HL-60/S4 treated with phorbol 12-myristate 13-acetate at 8.2 ng/mL for 4 days and 3 days (cell line): Measurements from ENCODE around the gene ZCCHC17.

ENCODE experiments used
- in situ Hi-C: fragments of 300-500 bp; cut with MboI; formaldehyde crosslinking; loops from 2 replicates; pipeline ENCODE4 v1.15.0; 2022; ENCODE audit warnings: low sequenced_read_pairs

The ZCCHC17 gene

DNA sequence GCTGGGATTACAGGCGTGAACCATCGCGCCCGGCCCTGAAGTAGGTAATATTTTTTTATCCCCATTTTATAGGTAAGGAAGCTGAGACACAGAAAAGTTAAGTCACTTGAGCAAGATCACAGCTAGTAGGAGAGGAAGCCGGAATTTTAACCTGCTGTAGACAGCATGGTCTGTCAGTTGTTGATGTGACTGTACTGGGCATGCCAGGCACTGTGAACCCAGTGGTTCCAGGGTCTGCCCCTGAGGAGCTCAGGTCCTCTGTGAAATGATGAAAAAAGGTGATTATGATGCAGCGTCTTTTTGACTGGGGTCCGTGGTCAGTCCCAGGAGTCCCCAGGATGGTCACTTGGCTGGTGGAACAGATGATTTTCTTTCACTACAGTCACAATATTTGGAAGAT is 92.8 kb downstream of the ZCCHC17 start:
- in situ Hi-C loops, result no loop called here

DNA sequence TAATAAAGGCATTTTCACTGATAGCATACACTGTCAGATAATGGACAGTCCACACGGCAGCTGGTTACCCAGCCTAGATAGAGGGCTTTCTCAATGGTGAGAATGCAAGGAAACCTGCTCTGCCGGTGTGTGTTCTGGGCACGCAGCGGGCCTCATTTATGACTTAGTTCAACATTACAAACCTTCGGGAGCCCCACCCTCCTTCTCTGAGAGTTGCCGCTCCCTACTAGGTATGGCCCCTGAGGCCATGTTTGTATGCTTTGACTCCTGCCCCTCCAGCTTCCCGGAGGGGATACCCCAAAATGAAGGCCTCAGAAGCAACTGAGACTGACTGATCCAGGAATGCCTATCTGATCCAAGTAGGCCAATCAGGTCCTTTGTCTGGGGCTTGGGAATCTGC is 93.2 kb downstream of the ZCCHC17 start:
- in situ Hi-C loops, result no loop called here

DNA sequence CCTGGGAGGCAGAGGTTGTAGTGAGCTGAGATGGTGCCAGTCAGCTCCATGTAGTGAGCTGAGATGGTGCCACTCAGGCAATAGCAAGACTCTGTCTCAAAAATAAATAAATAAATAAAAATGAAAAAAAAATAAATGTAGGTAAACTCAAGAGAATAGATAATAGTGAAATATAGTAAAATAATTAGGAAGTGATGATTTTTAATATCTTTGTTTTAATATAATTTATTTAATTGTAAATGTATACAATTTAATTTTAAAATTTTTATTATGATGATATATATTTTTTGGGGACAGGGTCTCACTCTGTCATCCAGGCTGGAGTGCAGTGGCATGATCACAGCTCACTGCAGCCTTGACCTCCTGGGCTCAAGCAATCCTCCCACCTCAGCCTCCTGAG is 96.6 kb downstream of the ZCCHC17 start:
- in situ Hi-C loops, result no loop called here

DNA sequence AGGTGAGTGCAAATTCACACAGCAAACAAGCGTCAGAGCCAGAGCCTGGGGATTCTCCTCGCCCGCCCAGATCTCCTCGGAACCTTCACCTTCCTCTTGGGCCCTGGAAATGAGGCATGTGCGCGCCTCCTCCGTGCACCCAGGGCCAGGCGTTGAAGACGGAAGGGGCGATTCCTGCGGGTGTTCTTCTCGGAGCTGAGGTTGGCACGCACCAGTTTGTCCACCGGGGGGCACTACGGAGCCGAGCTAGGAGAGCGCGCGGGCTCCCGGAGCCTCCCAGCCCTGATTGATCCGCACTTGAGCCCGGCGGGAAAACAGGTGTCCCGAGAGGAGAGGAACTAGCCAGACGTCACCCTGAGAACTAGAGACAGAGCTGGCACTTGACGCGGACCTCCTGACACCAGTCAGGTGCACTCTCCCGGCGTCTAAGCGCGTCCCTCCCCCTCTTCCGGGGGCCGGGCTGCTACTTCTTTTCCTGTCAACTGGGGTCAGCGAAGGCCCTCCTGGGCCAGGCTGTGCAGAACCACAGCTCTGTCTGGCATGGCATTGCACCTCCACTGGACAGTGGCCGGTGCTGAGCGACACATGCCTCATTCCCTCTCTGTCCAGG is 97.9 kb downstream of the ZCCHC17 start:
- in situ Hi-C loops, result no loop called here

DNA sequence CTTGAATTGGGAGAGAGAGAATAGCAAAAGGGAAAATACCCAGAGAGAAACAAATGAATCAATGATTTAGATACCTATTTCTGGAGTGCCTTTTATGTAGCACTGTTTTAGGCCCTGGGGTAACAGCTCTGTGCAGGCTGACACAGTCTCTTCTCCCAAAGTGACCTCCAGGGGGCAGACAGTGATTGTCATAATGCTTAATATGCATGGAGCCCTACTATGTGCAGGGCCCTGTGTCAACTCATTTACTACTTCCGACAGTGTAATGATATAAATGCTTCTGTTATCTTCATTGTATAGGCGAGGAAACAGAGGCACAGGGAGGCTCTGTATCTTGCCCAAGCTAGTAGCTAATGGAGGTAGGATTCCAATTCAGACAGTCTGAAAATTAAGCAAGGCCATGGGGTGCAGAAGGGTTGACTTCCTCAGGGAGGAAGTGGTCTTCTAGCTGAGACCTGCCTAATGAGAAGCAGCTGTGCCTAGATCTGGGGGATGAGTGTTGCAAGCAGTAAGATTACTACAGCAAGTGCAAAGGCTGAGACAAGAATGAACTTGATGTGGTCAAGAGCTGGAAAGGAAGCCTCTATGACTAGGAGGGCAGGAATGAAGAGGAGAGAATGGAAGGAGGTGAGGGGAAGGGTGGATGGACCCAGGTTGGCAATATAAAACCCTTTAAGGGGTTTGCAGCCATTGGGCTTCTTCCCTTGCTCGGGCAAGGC is 100.0 kb downstream of the ZCCHC17 start:
- in situ Hi-C loops, result no loop called here

DNA sequence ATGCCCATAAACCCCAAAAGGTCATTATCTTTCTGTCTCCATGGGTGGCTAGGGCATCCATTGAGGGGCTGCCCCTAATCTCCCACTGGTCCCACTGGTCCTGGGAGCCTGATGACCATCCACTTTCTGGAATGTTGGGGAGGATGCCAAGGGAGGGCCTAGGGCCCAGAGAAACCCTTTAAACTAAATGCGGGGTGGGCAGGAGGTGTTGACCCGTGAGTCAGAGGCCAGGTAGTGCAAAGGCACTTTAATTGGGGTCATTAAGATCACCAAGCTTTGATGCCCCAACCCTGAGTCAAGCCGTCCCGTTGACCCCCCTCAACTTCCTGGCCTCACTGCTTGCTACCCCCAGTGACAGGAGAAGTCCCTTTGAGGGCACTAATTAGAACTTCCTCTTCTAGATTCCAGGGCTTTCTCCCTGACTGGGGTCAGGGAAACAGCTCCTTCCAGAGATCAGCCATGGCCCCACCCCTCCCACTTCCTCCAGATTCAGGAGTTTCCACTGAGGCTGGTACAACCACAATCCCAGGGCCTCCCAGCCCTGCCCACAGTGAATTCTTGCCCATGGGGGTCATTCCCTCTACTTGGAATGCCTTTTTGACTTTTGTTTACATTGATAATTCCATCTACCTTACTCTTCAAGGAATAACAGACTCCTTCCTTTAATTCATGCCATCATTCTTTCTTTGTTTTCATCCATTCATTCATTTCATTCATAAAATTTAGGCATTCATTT is 100.7 kb downstream of the ZCCHC17 start:
- in situ Hi-C loops, result no loop called here

DNA sequence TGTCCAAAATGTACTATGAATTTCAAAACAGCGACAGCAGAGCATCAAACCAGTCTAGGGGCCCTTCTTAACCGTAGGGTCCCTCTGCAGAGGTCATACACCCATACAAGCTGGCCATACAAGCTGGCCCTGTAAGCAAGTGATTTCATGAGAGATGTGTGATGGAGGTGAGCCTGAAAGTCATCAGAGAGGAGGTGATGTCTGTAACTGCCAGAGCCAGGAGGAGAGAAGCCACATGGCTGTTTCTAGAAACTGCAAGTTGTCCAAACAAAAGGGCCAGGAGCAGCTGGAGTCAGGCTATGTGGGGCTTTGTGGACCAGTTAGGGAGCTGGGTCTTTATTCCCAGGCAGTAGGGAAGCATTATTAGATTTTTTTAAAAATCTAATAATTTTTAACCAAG is 101.4 kb downstream of the ZCCHC17 start:
- in situ Hi-C loops, result no loop called here

DNA sequence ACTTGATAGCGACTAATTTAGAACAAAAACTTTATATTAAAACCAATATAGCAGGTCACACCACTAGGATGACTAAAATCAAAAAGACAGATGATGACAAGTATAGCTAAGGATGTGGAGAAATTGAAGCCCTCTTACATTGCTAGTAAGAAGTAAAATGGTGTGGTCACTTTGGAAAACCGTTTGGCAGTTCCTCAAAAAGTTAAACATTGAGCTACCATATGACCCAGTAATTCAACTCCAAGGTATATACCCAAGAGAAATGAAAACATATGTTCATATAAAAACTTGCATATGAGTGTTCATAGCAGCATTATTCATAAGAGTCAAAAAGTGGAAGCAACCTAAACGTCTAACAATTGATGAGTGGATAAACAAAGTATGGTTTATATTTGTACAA is 103.1 kb downstream of the ZCCHC17 start:
- in situ Hi-C loops, result no loop called here

DNA sequence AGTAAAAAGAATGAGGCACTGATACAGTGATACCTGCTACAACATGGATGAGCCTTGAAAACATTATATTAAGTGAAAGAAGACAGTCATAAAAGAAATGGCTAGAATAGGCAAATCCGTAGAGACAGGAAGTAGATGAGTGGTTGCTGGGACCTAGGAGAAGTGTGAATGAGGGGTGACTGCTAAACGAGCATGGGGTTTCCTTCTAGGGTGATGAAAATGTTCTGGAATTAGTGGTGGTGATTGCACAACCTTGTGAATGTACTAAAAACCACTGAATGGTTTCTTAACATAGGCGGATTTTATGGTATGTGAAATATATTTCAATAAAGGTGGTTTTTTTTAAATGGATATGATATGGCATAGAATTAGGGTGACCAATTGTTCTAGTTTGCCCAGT is 103.6 kb downstream of the ZCCHC17 start:
- in situ Hi-C loops, result no loop called here

DNA sequence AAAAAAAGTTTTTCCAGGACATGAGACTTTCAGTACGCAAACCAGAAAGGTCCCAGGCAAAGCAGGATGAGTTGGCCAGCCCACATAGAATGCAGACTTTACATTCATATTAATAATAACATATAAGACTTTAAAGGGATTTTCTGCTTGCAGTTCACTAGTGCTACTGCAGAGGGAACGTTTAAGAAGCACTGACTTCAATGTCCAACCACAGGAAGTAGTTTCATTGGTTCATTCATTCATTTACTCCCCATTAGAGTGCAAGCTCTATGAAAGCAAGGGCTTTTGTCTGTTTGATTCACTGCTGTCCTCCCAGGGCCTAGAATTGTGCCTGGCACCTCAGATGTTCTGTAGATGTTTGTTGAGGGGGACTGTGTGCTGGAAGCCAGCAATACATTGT is 104.4 kb downstream of the ZCCHC17 start:
- in situ Hi-C loops, result no loop called here

DNA sequence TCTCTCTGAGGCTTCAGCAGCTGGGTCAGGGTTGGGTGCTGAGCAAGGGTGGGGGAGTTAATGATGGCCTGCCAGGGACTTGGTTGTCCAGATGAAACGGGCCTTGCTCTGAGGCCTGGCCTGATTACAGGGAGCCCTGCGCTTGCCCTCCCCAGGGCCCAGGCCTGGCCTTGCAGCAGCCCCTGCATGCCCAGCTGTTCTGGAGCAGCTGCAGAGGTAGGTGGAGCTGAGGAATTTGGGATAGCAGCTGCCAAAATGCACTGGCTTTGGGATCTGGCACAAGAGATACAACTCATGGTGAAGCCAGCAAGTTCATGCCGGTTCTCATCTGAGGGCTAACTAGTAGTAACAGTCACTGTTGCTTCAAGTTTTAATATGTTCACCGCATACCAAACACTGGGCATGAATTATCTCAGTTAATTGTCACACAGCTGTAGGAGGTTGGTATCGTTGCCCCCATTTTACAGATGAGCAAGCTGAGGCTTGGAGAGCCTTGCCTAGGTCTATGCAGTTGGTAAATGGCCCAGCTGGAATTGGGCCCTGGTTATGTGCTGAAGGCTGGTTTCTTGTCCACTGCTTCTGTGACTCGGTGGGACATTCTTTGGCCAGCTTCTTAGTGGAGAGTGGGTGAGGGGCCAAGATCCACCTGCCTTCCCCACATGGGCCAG is 108.9 kb downstream of the ZCCHC17 start:
- in situ Hi-C loops, result no loop called here

DNA sequence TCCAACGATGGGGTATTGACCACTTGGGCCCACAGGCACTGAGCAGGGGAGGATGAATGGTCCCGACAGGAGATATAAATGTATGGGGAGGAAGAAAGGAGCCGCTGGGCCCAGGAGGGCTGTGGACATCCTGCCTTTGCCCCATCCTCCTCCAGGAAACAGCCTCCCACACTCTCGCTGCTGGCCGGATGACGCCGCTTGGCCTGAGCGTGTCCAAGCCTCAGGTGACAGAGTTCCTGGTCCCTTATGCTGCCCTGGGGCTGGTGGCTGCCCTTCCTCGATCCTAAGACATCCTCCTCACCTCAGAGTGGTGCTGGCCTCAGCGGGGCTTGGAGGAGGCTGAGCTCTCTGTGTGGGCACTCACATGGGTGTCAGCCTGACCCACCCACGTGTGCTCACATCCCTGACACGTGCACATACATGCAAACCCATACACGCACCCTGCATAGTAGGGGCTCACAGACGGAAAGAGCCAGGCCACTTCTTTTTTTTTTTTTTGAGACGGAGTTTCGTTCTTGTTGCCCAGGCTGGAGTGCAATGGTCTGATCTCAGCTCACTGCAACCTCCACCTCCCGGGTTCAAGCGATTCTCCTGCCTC is 110.3 kb downstream of the ZCCHC17 start:
- in situ Hi-C loops, result no loop called here

DNA sequence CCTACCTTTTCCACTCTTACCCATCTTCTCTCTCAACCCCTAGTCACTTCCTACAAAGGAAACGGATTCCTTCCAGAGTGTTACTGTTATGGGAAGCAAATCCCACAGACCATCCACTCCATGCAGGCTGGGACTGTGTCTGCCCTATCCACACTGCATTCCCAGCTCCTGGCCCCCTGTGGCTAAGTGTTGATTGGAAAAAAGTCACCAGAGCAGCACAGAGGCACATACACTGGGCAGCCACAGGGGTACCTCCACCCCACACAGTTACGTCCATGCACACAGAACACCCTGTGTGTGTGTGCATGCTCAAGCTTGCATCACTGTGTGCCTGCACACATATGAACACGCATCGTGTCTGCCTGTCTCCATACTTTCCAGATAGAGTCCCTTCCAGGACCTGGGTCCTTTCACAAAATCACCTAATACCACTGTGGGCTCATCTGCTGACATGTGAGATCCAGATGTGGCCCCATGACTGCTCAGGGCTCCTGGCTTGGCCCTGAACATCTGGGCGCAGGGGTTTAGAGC is 112.0 kb downstream of the ZCCHC17 start:
- in situ Hi-C loops, result no loop called here

DNA sequence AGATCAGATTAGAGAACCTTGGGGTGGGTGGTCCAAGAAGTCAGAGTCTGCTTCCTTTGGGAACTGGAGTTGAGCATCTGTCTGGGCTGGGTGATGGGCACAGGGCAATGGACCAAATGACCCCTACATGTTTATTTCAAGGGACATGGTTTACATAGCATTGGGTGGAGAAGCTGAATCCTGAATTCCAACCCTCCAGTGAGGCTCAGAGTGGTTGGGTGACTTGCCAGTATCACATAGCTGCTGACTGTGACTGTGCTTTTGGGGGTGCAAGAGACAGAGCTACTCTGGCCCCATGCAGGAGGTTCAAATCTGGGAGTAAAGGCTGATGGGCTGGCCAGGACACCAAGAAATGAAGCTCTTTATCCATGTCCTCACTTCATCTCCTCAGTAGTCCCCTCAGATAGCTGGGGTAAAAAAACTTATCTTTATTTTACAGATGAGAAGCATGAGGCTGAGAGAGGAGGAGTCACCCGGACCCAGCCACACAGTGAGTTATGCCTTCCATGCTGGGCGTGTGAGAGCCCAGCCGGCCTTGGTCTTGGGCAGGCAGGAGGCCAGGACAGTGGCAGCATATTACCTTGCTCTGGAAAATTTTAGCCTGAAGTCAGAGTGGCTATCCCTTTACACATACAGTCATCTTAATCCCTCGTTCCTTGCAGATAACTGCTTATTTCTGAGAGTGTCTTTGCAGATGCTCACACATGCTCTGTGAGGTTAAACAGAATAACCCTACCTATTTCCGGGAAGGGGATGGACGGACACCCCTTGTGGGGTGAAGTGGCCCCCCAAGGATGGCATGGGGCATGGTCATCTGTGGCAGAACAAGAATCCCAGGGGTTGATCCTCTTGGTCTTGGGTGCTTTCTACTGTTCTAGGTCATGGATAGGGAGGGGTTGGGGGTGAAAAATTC is 113.4 kb downstream of the ZCCHC17 start:
- in situ Hi-C loops, result no loop called here

DNA sequence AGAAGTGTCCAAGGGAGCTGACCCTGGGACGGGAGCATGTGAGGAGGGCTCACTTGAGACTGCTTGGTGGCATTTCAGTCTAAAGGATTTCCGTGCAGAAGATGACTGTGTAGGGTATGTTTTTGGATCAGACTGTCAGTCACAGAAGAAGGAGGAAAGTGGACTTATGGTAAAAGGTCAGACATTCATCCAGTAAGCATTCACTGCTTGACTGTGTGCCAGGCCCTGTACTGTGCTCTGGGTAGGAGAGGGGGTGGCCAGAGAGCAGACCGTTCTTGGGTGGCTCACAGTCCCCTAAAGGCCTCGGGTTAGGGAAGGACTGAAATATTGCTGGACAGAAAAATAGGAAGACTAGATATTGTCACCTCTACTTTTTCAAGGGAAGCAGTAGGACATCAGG is 114.0 kb downstream of the ZCCHC17 start:
- in situ Hi-C loops, result no loop called here

DNA sequence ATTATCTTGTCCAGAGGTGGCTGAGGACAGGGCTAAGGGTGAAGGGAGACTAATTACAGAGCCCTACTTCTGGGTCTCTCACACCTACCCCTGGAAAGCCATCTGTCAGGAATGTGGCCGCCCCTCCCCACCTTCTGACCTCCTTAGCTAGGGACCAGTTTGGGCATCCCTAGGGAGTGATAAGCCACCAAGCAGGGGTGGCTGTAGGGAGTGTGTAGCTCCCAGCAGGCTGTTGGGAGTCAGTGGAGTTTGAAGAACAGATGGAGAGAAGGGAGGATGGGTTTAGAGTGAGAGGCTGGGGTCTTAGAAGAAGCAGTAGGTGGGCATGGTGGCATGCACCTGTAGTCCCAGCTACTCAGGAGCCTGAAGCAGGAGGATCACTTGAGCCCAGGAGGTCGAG is 115.4 kb downstream of the ZCCHC17 start:
- in situ Hi-C loops, result no loop called here

DNA sequence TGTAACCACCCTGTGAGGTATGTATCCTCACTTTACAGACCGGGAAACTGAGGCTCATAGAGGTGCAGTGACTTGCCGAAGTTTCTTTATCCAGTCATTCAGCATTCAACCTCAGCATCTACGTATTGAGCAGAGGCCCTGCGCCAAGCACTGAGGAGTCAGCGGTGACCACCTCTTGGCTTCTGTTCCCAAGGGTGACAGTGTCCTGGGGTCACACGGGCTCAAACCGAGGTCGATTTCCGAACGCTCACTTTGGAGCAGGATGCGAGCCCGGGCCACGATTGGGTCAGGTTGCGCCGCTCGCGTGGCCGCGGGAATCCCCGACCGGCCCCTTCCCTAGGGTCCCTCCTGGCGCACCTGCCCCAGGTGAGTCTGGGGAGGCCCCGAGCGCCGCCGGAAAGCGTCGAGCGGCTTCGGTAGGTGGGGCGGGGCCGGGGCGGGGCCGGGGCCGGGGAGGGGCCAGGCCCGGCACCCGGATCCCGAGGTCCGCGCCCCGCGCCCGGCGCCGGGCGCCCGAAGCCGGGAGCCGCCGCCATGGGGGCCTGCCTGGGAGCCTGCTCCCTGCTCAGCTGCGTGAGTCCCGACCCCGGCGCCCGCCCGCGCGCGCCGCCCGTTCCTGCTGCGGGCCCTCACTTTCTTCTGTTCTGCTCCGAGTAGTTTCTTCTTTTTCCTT is 116.0 kb downstream of the ZCCHC17 start, which contains the start of gene SERINC2:
Gene SERINC2 (plus strand): TSS at position 482 of the 673 bp plus-strand sequence. CDS start 53 bp downstream, at position 535.
- in situ Hi-C loops, result no loop called here

DNA sequence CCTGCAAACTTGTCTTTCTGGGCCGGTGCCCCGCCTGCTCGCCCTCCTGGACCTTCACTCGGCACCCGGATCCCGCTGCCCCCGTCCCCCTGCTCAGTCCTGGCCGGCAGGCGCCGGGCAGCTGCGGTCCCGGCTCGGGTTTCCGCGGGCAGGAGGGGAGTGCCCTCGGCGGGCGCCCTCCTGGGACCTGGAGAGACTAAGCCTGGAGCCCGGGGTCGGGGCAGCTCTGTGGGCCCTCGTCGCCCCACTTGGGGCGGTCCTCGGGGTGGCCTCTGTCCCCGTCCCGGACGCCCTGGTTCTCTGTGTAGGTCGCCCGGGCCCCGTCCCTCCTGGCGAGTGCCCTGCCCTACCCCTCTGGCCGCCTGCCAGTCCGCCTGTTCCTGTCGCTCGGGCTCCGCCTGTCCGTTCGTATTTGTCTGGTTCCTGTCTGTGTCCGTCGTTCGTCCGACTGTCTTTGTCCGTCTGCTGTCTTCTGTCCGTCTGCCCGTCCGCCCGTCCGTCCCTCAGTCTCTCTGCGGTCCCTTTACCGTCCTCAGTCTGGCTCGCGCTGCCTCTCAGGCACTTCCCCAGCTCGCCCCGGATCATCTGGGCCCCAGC is 116.7 kb downstream of the ZCCHC17 start:
- in situ Hi-C loops, result no loop called here
